ENCODE data around the gene SULT1A4. TPM values are rescaled to one million over a fixed set of nuclear protein-coding genes. Genes with fewer than 3 reads are reported as not detected.

SULT1A4 gene
- total and polyA plus RNA-seq, 4 donors: 4.1 to 11.1 (median 5.5) TPM; not detected in 1

Small RNAs within 50 kb of the gene (small RNA-seq; reads per million reads assigned to genes)
- not detected for gene AC133555.2

Other genes starting within 250 kb of the SULT1A4 start
- 1 to 10 TPM in 1 of 2 donors, under 1 TPM in 1; 0.05 to 1.8 TPM for gene NPIPB11, start 53.2 kb upstream of the SULT1A4 start, total RNA-seq
- gene NPIPB11, start 53.2 kb upstream of the SULT1A4 start, polyA plus RNA-seq: under 1 TPM; 0.14 to 0.94 TPM
- gene BOLA2, start 5.6 kb upstream of the SULT1A4 start, total RNA-seq: 10 to 100 TPM in 1 of 2 donors, 1 to 10 TPM in 1; 7.0 to 16.2 TPM
- gene BOLA2, start 5.6 kb upstream of the SULT1A4 start, polyA plus RNA-seq: 1 to 10 TPM; 4.6 to 6.1 TPM
- 10 to 100 TPM; 10.3 to 16.2 TPM for gene SLX1B, start 5.4 kb upstream of the SULT1A4 start, total RNA-seq
- gene SLX1B, start 5.4 kb upstream of the SULT1A4 start, polyA plus RNA-seq: 10 to 100 TPM; 17.1 to 31.0 TPM
- 10 to 100 TPM in 1 of 2 donors, 1 to 10 TPM in 1; 8.5 to 26.2 TPM for gene NPIPB12, start 46.5 kb downstream of the SULT1A4 start, total RNA-seq
- 10 to 100 TPM in 1 of 2 donors, 1 to 10 TPM in 1; 2.8 to 19.1 TPM for gene NPIPB12, start 46.5 kb downstream of the SULT1A4 start, polyA plus RNA-seq
- gene SPN, start 203.3 kb downstream of the SULT1A4 start, total RNA-seq: 10 to 100 TPM in 1 of 2 donors, under 1 TPM in 1; 0.92 to 31.2 TPM
- under 1 TPM; 0.85 to 0.90 TPM for gene SPN, start 203.3 kb downstream of the SULT1A4 start, polyA plus RNA-seq
- 10 to 100 TPM; 79.4 to 81.7 TPM for gene QPRT, start 219.3 kb downstream of the SULT1A4 start, total RNA-seq
- gene QPRT, start 219.3 kb downstream of the SULT1A4 start, polyA plus RNA-seq: 100 to 1,000 TPM; 119 to 143 TPM

All from liver (tissue), 5 donors.